HTERT RPE-1 (cell line): ENCODE data around the gene MACROD2.
"Not testable (repeated sequence)": the region's sequence is repeated elsewhere in the genome, so short reads cannot be mapped to it uniquely, and the experiment has no call there.

Experiments used
- in situ Hi-C: fragments of 300-500 bp; cut with MboI; formaldehyde crosslinking; loops from 4 replicates; pipeline ENCODE4 v1.14.3; 2020; ENCODE audit warnings: low sequenced_read_pairs

Gene MACROD2

GRCh38 chr20:14259689-14260088 lies 264.4 kb downstream of the MACROD2 start:
- in situ Hi-C loops = no loop called here

GRCh38 chr20:14260367-14260766 lies 265.1 kb downstream of the MACROD2 start:
- in situ Hi-C loops = no loop called here

GRCh38 chr20:14264869-14265268 lies 269.6 kb downstream of the MACROD2 start:
- in situ Hi-C loops = no loop called here

GRCh38 chr20:14266246-14266645 lies 270.9 kb downstream of the MACROD2 start:
- in situ Hi-C loops = no loop called here

GRCh38 chr20:14270751-14271150 lies 275.4 kb downstream of the MACROD2 start:
- in situ Hi-C loops = not testable (repeated sequence)

- in situ Hi-C loops = no loop called here
Measured at GRCh38 chr20:14282140-14282539, 286.8 kb downstream of the MACROD2 start.

GRCh38 chr20:14284443-14284842 lies 289.1 kb downstream of the MACROD2 start:
- in situ Hi-C loops = no loop called here

- in situ Hi-C loops = no loop called here
Measured at GRCh38 chr20:14288341-14289330, 293.3 kb downstream of the MACROD2 start.

- in situ Hi-C loops = no loop called here
Measured at GRCh38 chr20:14291502-14291901, 296.2 kb downstream of the MACROD2 start.

GRCh38 chr20:14295238-14295637 lies 299.9 kb downstream of the MACROD2 start:
- in situ Hi-C loops = no loop called here

- in situ Hi-C loops = no loop called here
Measured at GRCh38 chr20:14295770-14296309, 300.5 kb downstream of the MACROD2 start.

GRCh38 chr20:14299831-14300230 lies 304.5 kb downstream of the MACROD2 start:
- in situ Hi-C loops = no loop called here

GRCh38 chr20:14303106-14303505 lies 307.8 kb downstream of the MACROD2 start:
- in situ Hi-C loops = no loop called here

- in situ Hi-C loops = no loop called here
Measured at GRCh38 chr20:14303651-14304050, 308.3 kb downstream of the MACROD2 start.

- in situ Hi-C loops = no loop called here
Measured at GRCh38 chr20:14304472-14304871, 309.2 kb downstream of the MACROD2 start.

GRCh38 chr20:14307956-14308355 lies 312.6 kb downstream of the MACROD2 start:
- in situ Hi-C loops = no loop called here

- in situ Hi-C loops = no loop called here
Measured at GRCh38 chr20:14310977-14311627, 315.8 kb downstream of the MACROD2 start.

- in situ Hi-C loops = no loop called here
Measured at GRCh38 chr20:14312001-14312400, 316.7 kb downstream of the MACROD2 start.

- in situ Hi-C loops = no loop called here
Measured at GRCh38 chr20:14313341-14314020, 318.2 kb downstream of the MACROD2 start.

- in situ Hi-C loops = no loop called here
Measured at GRCh38 chr20:14319704-14320103, 324.4 kb downstream of the MACROD2 start.

- in situ Hi-C loops = no loop called here
Measured at GRCh38 chr20:14331646-14332045, 336.3 kb downstream of the MACROD2 start.
